Measurements from ENCODE around the gene MEOX2.

- TF ChIP-seq CTCF (IDR thresholded peaks at IDR 0.05 in 2 of 3, conservative IDR thresholded peaks at IDR 0.05 in 1 of 3; ENCODE audit: borderline replicate concordance in 1 of 3, insufficient read depth in 1 of 3, low read depth in 2 of 3, low read length in 2 of 3): no peak
- no peak for TF ChIP-seq ATF3 (IDR thresholded peaks at IDR 0.05)
- no peak for TF ChIP-seq POLR2AphosphoS5 (IDR thresholded peaks at IDR 0.05; ENCODE audit: low read depth, low read length)
- no peak for TF ChIP-seq REST (IDR thresholded peaks at IDR 0.05; ENCODE audit: low read depth)
- no peak for TF ChIP-seq SP1 (IDR thresholded peaks at IDR 0.05; ENCODE audit: low read depth)
- no peak for TF ChIP-seq POLR2A (IDR thresholded peaks at IDR 0.05; ENCODE audit: borderline replicate concordance, extremely low read depth, insufficient read depth, insufficient read length)
- no peak for TF ChIP-seq EZH2phosphoT487 (IDR thresholded peaks at IDR 0.05; ENCODE audit: borderline replicate concordance)
- no peak for TF ChIP-seq JUND (IDR thresholded peaks at IDR 0.05)
- TF ChIP-seq RAD21 (IDR thresholded peaks at IDR 0.05; ENCODE audit: low read depth): no peak
Observed at GRCh38 chr7:15686295-15686956, at the start of gene MEOX2.
